ENCODE results near the gene S100A14. TPM values are rescaled to one million over a fixed set of nuclear protein-coding genes. Genes with fewer than 3 reads are reported as not detected.
A peak's percentile ranks its signal among the peaks of the same experiment; 100 is the strongest.

S100A14 gene
- total RNA-seq, 1 experiment from 2014 or later: 0.57 TPM

DNA sequence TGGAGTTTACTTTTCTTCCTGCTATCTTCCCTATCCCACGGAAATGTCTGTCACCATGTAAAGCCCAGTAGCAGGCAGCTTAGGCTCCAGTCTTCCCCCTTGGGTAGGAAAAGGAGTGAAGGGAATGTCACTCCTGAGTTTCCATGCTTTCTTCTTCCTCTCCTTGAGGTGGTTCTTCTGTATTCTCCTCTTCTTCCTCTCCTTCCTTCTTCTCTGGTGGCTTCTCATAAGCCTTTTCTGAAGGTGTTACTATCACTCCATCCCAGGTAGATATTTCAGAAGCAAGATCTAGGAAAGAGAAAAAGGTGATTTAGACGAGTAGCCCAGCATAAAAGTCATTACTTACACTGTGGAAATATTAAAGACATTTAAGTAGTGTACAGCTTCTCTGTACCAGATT lies 46.1 kb upstream of the S100A14 start:
- no peak for DNase-seq (ENCODE audit: low read depth, low spot score)
- ATAC-seq: no peak
- in situ Hi-C loops (cut with HindIII; ENCODE audit: low pct_unique_long_range_greater_than_20kb, low sequenced_read_pairs): no loop called here
- ChIA-PET POLR2A (no interaction called here), CTCF (no interaction called here)
- no peak overlapping the region for H3K27ac ChIP-seq (ENCODE audit: low read length)
- no peak overlapping the region for H3K4me3 ChIP-seq (ENCODE audit: low read depth in 2 of 2, low read length in 2 of 2)
- H3K4me1 ChIP-seq (ENCODE audit: control insufficient read depth, insufficient read depth, low read length): peaks cover 11% of the 10 kb centered on the region; the same call in 1 of the 2 replicates
- H3K36me3 ChIP-seq (ENCODE audit: control insufficient read depth, insufficient read depth, low read length): peaks cover 39% of the 10 kb centered on the region
- intact Hi-C loops (cut with micrococcal nuclease; ENCODE audit: unreplicated experiment): loop anchor here (5.0 kb wide), 1 partner anchor 155 kb away; no protein-coding TSS in a partner anchor
- BruUV-seq (replicated peaks): TSS peak; percentile 82
- H3K9me3 ChIP-seq (ENCODE audit: control insufficient read depth, insufficient read depth, low read depth, low read length): no peaks in the 10 kb centered on the region
- no peaks in the 10 kb centered on the region for H3K27me3 ChIP-seq (ENCODE audit: control insufficient read depth, insufficient read depth, low read length)
- TF ChIP-seq CTCF (IDR thresholded peaks at IDR 0.05): no peak
- no peak for TF ChIP-seq REST (IDR thresholded peaks at IDR 0.05; ENCODE audit: insufficient read depth in 1 of 2, low read depth in 2 of 2, low read length in 1 of 2)
- no peak for TF ChIP-seq TCF7L2 (IDR thresholded peaks at IDR 0.05; ENCODE audit: low read depth, low read length)
- no peak for TF ChIP-seq POLR2AphosphoS5 (IDR thresholded peaks at IDR 0.05; ENCODE audit: low read depth, low read length)
- TF ChIP-seq SIN3A (IDR thresholded peaks at IDR 0.05; ENCODE audit: borderline replicate concordance, insufficient read depth, low read depth, low read length): no peak

DNA sequence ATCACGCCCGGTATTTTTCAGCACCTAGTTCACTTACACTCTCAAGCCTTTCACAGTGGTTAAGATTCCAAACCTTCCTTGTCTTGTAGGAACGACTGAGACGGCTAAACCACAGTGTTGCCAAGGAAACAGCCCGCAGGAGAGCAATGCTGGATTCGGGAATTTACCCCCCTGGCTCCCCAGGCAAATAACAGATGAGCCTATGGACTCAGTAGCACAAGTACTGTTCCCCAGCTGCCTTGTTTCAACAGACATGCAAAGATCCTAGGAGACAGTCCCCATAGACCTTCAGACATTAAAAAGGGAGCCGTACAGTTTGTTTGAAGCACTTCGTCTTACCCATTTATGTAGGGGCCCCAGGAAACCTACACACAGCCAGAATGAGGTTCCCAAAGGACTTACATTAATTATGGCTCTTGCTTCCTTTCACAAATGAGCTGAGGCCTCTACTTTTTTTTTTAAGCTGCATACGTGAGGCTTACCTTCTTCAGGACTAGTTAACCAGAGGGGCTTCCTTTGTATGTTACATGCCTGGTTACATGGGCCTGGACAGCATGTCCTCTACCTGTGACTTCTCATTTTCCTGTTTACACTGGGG lies 45.1 kb upstream of the S100A14 start:
- TF ChIP-seq POLR2AphosphoS5 (IDR thresholded peaks at IDR 0.05; ENCODE audit: low read depth, low read length) (peak; percentile 26; the same call in 1 of the 2 replicates), CTCF (IDR thresholded peaks at IDR 0.05) (no peak), REST (IDR thresholded peaks at IDR 0.05; ENCODE audit: insufficient read depth in 1 of 2, low read depth in 2 of 2, low read length in 1 of 2) (no peak)
- H3K27me3 ChIP-seq (ENCODE audit: control insufficient read depth, insufficient read depth, low read length): no peaks in the 10 kb centered on the region
- DNase-seq (ENCODE audit: low read depth, low spot score) (no peak), ATAC-seq (no peak)
- H3K9me3 ChIP-seq (ENCODE audit: control insufficient read depth, insufficient read depth, low read depth, low read length): no peaks in the 10 kb centered on the region
- no peak overlapping the region for H3K4me3 ChIP-seq (ENCODE audit: low read depth in 2 of 2, low read length in 2 of 2)
- ChIA-PET POLR2A (no interaction called here), CTCF (no interaction called here)
- H3K4me1 ChIP-seq (ENCODE audit: control insufficient read depth, insufficient read depth, low read length): peaks cover 11% of the 10 kb centered on the region; the same call in 1 of the 2 replicates
- BruUV-seq (replicated peaks): TSS peak; percentile 60
- H3K36me3 ChIP-seq (ENCODE audit: control insufficient read depth, insufficient read depth, low read length): peaks cover 39% of the 10 kb centered on the region
- in situ Hi-C loops (cut with HindIII; ENCODE audit: low pct_unique_long_range_greater_than_20kb, low sequenced_read_pairs) (no loop called here), intact Hi-C loops (cut with micrococcal nuclease; ENCODE audit: unreplicated experiment) (loop anchor here (5.0 kb wide), 1 partner anchor 154 kb away; no protein-coding TSS in a partner anchor)
- H3K27ac ChIP-seq (ENCODE audit: low read length): peak overlapping the region; percentile 49; the same call in 1 of the 2 replicates

All from Panc1 (cell line).